GM12892 (cell line): ENCODE data around the gene HADH.

Experiments used
- POLR2A ChIP-seq: IDR thresholded peaks from 2 replicates; pipeline ENCODE4 v1.6.1; 2011; ENCODE audit warnings: low read depth, low read length, control low read depth
- POLR2AphosphoS5 ChIP-seq: IDR thresholded peaks from 2 replicates; pipeline ENCODE4 v1.6.1; 2011; ENCODE audit warnings: low read depth, low read length, control low read depth
- TAF1 ChIP-seq: IDR thresholded peaks from 2 replicates; pipeline ENCODE4 v1.6.1; 2011; ENCODE audit warnings: low read depth, mild to moderate bottlenecking, control low read depth, low read length, borderline replicate concordance

DNA sequence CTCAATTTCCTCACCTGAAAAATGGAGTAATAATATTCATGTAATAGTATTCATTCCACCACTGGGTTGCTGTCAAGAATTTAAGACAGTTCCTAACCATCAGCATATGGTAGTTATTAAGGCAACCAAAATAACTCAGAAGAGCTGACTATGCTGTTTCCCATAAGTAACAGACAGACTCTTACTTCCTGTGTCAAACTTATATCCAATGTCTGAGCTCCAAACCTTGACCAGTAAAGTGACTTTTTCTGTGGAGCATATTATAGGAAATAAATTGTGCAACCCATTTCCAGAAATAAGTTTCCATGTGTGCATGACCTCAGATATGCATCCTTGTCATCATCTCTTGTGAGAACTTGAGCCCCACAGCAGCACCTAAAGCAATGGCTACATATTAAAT lies 78.8 kb downstream of the HADH start:
- TF ChIP-seq POLR2A (no peak), TAF1 (no peak), POLR2AphosphoS5 (no peak)
